COLO829 (cell line): ENCODE data around the gene BRSK1.

Experiments
- DNase-seq: peaks from one replicate; pipeline ENCODE4 v3.0.0; 2012; ENCODE audit warnings: low spot score

Gene BRSK1

DNA sequence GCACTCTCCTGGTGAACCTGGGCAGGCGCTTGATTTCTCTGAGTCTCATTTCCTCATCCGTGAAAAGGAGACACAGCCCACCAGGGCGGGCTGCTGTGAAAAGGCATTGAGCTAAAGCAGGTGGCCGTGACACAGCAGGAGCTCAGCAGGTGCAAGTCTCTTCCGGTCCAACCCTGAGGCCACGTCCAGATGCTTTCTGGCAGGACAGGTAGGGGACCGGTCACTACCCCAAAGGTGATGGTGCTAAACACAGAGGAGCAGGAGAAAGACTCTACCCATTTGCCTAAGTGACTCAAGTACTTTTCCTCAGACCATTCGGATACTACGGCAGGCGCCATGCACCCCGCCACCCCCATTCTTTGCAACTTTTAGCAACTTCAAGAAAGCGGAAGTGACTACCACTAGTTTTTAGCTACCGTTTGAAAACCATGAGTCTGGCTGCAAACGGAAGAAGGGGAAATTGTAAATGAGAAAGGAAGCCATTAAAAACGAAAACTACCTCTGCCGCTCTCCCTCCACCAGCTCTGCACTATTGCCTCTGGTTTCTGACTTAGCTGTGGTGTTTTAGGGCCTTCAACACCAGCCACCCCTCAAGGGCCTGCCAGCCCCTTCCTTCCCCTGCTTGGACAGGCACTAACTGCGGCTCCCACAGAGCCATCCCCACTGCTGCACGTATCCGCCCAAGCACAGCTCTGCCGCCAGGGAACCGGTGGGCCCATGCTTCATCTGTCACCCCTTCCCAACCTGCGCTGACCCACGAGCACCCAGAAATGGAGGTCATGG is 29.8 kb upstream of the BRSK1 start:
- DNase-seq = no peak

DNA sequence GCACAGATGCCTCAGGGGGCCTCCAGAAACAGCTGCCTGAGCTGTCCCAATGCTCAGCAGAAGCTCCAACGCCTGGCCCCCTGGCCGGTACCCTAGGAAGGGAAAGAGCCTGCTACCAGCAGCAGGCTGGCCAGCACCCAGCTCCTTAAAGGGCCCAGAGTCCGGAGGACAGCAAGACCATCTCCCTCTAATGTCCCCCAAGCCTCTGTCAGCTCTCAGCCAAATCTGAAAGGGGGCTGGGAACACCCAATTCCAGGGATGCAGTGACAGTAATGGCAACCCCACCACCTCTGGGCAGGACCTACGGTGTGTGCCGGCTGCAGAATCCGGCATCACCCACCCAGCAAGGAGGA is 29.2 kb upstream of the BRSK1 start:
- DNase-seq = no peak

DNA sequence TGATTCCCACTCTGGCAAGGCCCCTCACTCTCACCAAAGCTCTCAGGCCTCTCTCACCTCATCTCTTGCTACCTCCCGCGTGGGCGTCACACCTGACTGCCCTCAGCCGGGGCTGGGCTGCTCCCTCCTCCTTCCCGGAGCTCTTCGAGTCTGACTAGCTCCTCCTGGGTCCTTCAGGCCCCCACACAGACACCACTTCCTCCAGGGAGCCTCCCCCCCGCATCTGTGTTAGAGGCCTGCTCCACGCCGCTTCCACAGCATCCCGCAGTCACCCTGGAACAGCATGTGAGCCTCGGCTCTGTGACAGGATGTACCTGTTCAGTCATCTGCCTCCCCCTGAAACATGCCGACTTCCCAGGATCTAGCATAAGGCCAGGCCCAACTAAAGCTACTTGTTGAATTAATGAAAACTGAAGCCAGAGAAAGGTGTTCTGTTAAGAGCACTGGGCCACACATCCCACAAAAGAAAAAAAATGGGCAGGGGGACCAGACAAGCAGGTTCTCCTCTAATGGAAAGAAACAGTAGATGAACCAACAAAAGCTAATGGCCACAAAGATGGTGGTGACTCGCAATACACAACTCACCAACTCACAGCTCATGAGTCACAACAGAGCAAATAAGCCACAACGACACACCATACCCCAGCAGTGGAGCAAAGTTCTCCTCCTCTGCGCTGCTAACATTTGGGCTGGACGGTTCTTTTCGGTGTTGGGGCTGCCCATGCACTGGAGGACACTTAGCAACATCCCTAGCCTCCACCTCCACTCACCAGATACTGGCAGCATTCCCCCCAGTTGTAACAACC is 28.0 kb upstream of the BRSK1 start:
- no peak for DNase-seq

DNA sequence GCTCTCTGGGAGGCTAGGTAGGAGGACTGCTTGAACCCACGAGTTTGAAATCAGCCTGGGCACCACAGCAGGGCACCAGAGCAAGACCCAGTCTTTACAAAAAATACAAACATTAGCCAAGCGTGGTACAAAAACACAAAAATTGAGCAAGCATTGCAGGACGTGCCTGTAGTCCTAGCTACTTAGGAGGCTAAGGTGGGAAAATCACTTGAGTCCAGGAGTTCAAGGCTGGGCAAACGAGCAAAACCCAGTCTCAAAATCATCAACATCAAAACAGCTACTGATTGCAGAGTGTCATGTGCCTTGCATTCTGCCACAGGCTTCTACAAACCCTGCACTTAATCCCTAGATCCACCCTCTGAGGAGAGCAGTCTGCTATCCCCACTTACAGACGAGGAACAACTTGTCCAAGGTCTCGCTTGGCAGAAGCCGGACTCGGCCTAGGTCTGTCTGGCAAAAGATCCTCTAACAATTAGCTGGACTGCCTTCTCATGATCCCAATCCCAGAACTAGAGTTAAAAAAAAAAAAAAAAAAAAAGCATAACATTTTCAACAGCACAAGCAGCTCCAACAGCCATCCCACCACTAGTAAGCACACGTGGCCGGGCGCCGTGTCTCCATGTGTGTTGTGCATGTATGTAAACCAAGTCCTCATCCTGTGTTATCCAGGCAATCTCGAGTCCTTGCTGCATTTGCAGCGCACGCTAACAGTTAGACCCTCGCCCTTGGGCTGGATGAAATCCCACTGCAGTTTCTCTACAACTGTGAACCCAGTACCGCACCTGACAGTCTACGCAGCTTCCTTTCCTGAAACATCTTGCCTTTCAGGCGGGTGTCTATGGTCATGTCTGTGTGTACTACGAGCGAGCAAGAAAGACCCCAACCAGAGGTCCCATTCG is 27.0 kb upstream of the BRSK1 start:
- DNase-seq = no peak

DNA sequence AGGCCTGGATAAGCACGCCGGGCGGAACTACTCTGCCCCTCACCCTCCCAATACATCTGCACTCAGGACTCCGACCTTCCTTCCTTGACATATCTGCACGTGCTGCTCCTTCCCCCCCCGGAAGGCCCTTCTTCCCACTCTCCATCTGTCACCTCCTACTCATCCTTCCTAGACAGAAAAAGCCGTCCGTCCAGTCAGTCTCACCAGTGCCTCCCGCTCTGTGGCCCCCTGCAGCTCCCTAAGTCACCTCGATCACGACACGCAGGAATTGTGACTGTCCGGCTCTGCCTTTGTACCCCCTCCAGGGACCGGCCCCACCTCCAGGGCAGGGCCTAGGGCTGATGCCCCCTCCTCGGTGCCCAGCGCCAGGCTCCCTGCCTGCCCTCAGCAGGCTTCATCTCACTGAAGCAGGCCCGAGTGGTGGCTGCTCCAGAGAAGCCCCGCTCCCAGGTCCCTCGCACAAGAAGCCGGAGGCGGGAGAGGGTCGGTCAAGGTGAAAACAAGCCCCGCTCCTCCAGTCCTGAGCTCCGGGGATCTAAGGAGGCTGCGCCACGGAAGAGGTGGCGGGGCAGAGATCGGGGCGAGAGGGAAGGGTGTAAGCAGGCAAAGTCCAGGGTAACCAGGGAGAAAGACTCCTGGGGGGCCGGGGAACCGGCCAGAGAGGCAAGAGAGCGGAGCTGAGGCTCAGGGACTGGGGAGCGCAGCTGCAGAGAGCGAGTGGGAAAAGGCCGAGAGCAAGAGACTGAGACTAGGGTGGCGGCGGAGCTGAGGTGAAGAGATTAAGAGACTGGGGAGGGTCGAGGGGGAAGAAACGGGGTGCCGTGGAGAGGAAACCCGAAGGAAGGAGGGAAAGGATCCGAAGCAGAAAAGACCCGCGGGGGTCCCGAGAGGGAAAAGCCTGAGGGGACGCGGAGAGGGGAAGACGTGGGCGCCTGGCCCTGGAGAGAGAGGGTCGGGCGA is 26.1 kb upstream of the BRSK1 start:
- no peak for DNase-seq

DNA sequence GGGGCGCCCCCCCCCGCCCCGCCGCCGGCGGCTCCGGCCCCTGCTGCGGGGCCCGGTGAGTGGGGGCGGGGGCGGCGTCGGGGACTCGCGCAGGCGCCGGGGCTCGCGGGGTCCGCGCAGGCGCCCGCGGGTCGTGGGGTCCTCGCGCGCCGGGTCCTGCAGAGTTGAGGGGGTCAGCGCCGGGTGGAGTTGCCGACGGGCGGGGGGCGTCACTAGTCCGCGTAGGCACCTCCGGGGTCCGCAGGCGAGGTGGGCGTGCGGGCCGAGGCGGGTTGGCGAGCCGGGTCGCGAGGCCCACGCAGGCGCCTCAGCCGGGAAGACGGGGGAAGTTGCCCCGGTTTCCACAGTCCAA is 25.3 kb upstream of the BRSK1 start:
- DNase-seq = no peak

DNA sequence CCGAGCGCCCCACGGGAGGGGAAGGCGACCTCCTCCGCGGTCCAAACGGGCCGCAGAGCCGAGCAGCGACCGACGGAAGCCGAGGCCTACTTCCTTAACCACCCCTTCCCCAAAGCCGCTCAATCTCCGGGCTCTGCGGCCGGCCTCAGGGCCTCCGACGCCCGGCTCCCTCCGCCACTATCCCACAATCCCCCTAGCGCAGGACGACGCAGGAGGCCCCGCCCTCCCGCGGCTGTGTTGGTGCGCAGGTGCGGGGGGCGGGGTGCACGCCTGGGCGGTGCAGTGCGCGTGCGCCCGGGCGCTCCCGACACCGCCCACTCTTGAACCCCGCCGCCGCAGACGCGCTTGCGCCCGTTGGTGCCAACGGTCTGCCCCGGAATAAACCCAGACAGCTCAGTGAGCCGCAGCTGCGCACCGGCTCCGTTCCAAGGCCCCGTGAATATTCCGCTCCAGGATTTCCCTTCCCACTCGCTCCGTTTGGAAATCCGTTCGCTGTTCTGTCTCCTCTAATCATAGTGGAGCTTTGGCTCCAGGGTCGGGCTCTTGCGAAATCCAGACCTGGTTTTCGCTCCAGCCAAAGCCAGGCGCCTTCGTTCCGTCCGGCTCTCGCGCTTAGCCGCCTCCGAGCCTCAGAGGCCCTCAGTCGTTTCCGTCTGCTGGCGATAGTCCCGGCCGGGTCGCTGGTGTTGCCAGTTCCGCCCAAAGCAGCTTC is 24.8 kb upstream of the BRSK1 start, which contains the start of gene PPP6R1:
PPP6R1 (minus strand) TSS at position 190 of the 712 bp plus-strand sequence. CDS start 11,914 bp downstream, outside the sequence.
- DNase-seq = peak; percentile 100

DNA sequence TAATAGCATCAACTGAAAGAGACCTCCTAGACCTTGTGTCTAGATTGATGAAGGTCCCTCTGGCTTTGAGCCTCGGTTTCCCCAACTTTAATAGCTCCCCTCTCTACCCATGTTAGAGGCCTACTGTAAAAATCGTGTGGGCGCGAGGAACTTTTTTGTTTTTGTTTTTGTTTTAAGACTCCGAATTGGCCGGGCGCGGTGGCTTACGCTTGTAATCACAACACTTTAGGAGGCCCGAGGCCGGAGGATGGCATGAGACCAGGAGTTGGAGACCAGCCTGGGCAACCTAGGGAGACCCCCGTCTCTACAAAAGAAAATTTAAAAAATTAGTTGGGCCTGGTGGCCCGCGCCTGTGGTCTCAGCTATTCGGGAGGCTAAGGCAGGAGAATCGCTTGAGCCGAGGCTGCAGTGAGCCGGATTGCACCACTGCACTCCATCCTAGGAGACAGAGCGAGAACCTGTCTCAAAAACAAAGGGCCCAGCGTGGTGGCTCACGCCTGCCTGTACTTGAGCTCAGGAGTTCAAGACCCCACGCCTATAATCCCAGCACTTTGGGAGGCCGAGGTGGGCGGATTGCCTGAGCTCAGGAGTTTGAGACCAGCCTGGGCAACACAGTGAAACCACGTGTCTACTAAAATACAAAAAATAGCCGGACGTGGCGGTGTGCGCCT is 24.1 kb upstream of the BRSK1 start:
- no peak for DNase-seq

DNA sequence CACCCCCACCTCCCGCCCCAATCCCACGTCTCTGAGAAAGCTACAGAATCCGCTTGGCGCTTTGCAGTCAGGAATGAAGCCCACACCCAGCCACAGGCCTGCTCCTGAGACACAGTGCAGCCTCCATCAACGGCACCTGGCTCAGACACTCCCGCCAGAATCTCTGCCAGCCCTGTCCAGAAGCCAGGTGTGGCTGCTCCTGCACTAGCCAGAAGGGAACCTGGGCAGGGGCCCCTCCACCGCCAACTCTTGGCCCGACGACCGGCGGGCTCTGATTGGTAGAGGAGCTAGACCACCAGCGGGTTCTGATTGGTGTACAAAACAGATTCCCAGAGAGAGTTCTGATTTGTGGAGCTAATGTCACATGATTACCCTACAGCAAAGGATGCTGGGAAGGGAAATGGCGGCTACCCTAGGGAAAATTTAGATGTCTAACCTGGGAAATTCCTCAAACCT is 22.1 kb upstream of the BRSK1 start:
- DNase-seq = no peak

DNA sequence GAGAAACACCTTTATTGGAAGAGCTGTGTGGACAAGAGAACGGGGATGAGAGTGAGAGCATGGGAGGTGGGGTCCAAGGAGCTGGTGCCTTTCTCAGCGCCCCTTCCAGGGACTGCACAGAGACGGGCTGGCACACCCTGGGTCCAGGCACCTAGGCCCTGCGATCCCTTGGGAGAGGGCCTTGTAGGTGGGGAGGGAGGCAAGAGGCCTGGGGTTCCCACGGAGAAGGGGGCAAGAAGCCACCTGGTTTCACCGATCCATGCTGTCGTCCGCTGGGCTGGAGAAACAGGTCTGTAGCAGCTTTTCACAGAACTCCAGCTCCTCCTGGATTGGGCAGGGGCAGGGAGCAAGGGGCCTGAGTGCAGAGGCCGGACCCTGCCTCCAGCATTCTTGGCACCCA is 21.4 kb upstream of the BRSK1 start:
- DNase-seq = no peak

DNA sequence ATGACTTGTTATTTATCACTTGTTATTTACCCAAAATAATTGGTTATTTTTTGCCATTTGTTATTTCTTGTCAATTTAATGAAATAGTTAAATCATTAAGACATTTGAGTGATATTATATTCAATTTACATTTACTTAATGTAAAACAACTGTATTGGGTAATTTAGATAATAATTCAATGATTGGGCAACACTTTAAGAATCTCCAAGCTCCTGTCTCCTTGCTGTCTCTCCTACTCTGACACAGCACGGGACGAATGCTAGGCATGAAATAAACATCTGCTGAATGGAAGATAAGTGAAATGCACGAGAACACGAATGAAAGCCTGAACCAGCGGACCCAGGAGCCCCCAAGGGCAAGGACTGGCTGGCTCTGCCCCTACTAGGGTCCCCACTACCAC is 19.3 kb upstream of the BRSK1 start:
- DNase-seq = no peak

DNA sequence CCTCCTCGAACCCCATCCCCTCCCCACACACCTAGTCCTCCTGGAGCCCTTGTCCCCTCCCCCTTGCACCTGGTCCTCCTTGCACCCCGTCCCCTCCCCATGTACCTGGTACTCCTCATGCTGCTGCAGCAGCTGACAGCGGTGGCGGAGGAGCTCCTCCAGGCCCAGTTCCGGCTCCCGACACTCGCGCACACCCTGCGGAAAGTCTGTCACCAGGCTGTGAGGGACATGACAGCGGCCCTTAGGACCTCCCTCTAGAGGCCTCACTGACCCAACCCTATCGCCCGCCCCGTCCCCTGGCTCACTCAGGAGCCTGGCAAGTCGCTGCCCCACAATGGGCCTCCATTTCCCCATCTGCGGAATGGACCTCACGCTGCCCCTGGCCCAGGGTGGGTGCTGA is 18.6 kb upstream of the BRSK1 start:
- no peak for DNase-seq

DNA sequence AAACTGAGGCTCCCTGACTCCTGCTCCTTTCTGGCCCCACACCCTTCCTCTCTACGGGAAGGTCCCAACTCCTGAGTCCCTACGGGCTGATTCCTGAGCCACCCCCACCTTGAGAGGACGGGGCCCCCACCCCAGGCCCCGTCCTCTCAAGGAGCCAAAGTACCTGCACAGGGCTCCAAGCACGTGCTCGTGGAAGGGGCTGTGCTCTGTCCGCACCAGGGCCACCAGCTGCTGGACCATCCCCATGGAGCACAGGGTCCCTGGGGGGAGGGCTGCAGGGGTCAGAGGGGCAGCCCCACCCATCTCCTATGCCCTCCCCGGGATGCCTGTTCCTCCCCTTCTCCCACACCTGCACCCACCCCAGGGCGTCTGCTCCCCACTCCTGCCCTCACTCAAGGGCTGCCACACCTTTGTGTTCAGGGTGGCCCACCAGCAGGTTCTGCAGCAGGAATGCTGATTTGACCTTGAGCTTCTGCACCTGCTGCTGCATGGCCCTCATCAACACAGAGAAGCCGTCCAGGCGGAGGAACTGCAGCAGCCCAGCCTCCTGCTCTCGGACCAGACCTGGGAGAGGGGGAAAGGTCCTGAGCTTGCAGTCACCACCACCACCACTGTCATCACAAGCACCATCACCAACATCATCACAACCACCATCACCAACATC is 17.9 kb upstream of the BRSK1 start:
- no peak for DNase-seq

DNA sequence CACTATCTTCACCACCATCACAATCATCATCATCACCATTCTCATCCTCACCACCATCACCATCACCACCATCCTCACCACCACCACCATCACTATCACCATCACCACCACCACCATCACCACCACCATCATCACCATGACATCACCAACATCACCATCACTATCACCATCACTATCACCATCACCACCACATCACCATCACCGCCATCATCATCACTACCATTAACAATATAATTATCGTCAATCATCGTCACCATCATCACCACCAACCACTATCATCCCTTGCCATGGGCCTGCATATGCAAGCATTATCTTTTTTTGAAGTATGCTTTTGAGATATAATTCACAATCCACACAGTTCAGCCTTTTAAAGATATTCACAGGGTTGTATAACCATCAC is 17.4 kb upstream of the BRSK1 start:
- DNase-seq = no peak

DNA sequence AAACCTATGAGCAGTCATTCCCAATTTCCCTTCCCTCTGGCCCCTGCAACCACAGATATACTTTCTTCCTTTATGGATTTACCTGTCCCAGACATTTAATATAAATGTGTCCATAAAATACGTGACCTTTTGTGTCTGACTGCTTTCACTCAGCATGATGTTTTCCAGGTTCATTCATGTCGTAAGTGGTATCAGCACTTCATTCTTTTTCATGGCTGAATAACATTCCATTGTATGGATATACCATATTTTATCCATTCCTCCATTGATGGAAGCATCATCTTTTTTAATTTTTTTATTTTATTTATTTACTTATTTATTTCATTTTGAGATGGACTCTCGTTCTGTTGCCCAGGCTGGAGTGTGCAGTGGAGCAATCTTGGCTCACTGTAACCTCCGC is 17.0 kb upstream of the BRSK1 start:
- no peak for DNase-seq

DNA sequence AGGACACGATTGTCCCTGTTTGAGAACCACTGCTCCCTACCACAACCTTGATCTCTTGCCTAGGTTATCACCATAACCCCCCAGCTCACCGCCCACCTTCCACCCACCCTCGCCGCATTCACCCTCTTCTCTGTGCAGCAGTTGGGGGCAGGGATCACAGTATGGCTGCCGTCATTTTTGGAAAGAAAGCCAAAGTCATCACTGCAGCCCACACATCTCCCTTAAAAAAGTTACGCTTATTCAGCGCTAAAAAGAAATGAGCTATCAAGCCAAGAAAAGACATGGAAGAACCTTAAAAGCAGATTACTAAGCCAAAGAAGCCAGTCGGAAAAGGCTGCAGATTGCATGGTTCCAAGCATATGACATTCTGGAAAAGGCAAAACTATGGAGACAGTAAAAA is 14.5 kb upstream of the BRSK1 start:
- no peak for DNase-seq

DNA sequence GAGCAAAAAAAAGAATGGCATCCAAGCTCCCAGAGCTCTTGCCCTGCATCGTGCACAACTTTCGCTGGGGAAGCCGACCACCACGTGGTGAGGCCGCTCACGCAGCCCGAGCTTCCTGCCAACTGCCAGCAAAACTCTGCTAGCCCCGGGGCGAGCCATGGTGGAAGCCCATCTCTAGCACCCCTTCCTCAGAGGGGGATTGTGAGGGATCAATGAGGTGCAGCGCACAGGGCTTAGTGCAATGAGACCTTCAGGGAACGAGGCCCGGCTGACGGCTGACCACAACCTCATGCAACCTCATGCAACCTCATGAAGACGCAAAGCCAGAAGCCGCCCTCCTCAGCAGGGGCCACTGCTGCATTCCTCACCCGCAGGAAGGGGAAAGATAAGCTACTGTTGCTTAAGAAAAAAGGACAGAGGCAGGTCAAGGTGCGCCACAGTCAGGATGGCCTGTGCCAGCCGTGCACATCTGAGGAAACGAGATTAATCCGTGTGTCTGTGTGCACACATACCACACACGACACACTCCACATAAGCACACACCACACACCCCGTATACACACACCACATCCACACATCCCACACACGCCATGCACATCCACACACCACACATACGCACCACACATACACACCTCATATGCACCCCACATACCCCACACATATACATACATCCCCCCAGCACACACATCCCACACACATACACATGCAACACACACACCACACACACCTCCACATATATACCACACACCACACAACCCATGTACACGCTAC is 13.4 kb upstream of the BRSK1 start:
- DNase-seq = no peak

DNA sequence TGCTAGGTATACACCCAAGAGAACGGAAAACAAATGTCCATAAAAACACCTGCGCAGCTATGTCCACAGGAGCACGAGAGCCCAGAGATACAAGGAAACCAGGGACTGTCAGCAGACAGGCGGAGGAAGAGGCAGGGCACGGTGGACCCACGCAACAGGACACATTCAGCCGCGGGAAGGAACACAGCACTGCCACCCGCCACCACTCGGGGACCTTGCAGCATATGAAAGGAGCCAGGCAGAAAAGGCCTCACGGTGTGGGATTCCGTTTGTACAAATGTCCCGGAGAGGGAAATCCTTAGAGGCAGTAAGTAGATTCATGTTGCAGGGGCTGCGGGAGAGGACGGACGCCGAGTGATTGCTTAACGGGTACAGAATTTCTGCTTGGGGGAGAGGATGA is 11.7 kb upstream of the BRSK1 start:
- no peak for DNase-seq
